ENCODE results near the gene TTLL5. TPM values are rescaled to one million over a fixed set of nuclear protein-coding genes. Genes with fewer than 3 reads are reported as not detected.

TTLL5 gene
- total RNA-seq, 1 donor from 2014 or later, result 51.9 TPM

GRCh38 chr14:75703467-75703866 is 42.4 kb downstream of the TTLL5 start:
- Mint-ChIP-seq H3K4me3 (ENCODE audit: low read depth) (no peak overlapping the region), H3K4me1 (ENCODE audit: low read depth) (no peaks in the 10 kb centered on the region), H3K9me3 (ENCODE audit: low read depth) (no peaks in the 10 kb centered on the region), H3K36me3 (ENCODE audit: insufficient read depth) (peaks cover 9% of the 10 kb centered on the region), H3K27me3 (no peaks in the 10 kb centered on the region), H3K27ac (no peak overlapping the region)
- no peak for TF ChIP-seq CTCF (IDR thresholded peaks at IDR 0.05; ENCODE audit: unreplicated experiment)
- no peak for DNase-seq (ENCODE audit: low spot score, unreplicated experiment)

- Mint-ChIP-seq H3K27ac (no peak overlapping the region), H3K9me3 (ENCODE audit: low read depth) (no peaks in the 10 kb centered on the region), H3K36me3 (ENCODE audit: insufficient read depth) (peaks cover 5% of the 10 kb centered on the region), H3K4me1 (ENCODE audit: low read depth) (no peaks in the 10 kb centered on the region), H3K27me3 (no peaks in the 10 kb centered on the region), H3K4me3 (ENCODE audit: low read depth) (no peak overlapping the region)
- TF ChIP-seq CTCF (IDR thresholded peaks at IDR 0.05; ENCODE audit: unreplicated experiment), result no peak
- DNase-seq (ENCODE audit: low spot score, unreplicated experiment), result no peak
Measured at GRCh38 chr14:75705014-75705413, 44.0 kb downstream of the TTLL5 start.

GRCh38 chr14:75709207-75709812 is 48.3 kb downstream of the TTLL5 start:
- Mint-ChIP-seq H3K4me1 (ENCODE audit: low read depth) (peaks cover 19% of the 10 kb centered on the region), H3K27ac (no peak overlapping the region), H3K4me3 (ENCODE audit: low read depth) (no peak overlapping the region), H3K27me3 (no peaks in the 10 kb centered on the region), H3K9me3 (ENCODE audit: low read depth) (no peaks in the 10 kb centered on the region), H3K36me3 (ENCODE audit: insufficient read depth) (no peaks in the 10 kb centered on the region)
- peak; percentile 51 for DNase-seq (ENCODE audit: low spot score, unreplicated experiment)
- TF ChIP-seq CTCF (IDR thresholded peaks at IDR 0.05; ENCODE audit: unreplicated experiment), result peak; percentile 86

GRCh38 chr14:75711105-75711795 is 50.2 kb downstream of the TTLL5 start:
- no peaks in the 10 kb centered on the region for H3K27me3 Mint-ChIP-seq
- H3K4me1 Mint-ChIP-seq (ENCODE audit: low read depth), result peaks cover 19% of the 10 kb centered on the region
- H3K27ac Mint-ChIP-seq, result peak overlapping the region; percentile 94
- no peaks in the 10 kb centered on the region for H3K9me3 Mint-ChIP-seq (ENCODE audit: low read depth)
- H3K4me3 Mint-ChIP-seq (ENCODE audit: low read depth), result no peak overlapping the region
- peak; percentile 13 for DNase-seq (ENCODE audit: low spot score, unreplicated experiment)
- TF ChIP-seq CTCF (IDR thresholded peaks at IDR 0.05; ENCODE audit: unreplicated experiment), result peak; percentile 73
- no peaks in the 10 kb centered on the region for H3K36me3 Mint-ChIP-seq (ENCODE audit: insufficient read depth)

GRCh38 chr14:75711796-75712211 is 50.8 kb downstream of the TTLL5 start:
- H3K9me3 Mint-ChIP-seq (ENCODE audit: low read depth), result no peaks in the 10 kb centered on the region
- peaks cover 19% of the 10 kb centered on the region for H3K4me1 Mint-ChIP-seq (ENCODE audit: low read depth)
- peak overlapping the region; percentile 3 for H3K4me3 Mint-ChIP-seq (ENCODE audit: low read depth)
- no peak for TF ChIP-seq CTCF (IDR thresholded peaks at IDR 0.05; ENCODE audit: unreplicated experiment)
- DNase-seq (ENCODE audit: low spot score, unreplicated experiment), result peak; percentile 13
- H3K27me3 Mint-ChIP-seq, result no peaks in the 10 kb centered on the region
- H3K27ac Mint-ChIP-seq, result peak overlapping the region; percentile 94
- no peaks in the 10 kb centered on the region for H3K36me3 Mint-ChIP-seq (ENCODE audit: insufficient read depth)
